Kidney (tissue), 14 donors: ENCODE data around the gene FHOD3. TPM values are rescaled to one million over a fixed set of nuclear protein-coding genes. Genes with fewer than 3 reads are reported as not detected.

Source experiments
- DNase-seq, 5 donors: peaks; one replicate each; pipeline ENCODE4 v3.0.0-alpha.2; 2013 to 2020
- FAIRE-seq: peaks from 2 replicates; lab custom pipeline; 2012; peaks lifted over from hg19 to GRCh38; lab: Jason Lieb, UNC
- H3K27ac ChIP-seq, 2 donors: one replicate each; pipeline ENCODE4 v1.7.0; 2013; ENCODE audit warnings: low read depth in 2 of 2, low read length in 2 of 2, inconsistent platforms in 1 of 2
- H3K27me3 ChIP-seq: one replicate; pipeline ENCODE4 v1.7.1; 2013; ENCODE audit warnings: low read length, inconsistent platforms; ENCODE audit not compliant: control insufficient read depth, insufficient read depth
- H3K36me3 ChIP-seq, 3 donors: one replicate each; pipeline versions ENCODE4 v1.7.0 to v1.7.1; 2013; ENCODE audit warnings: low read length in 3 of 3, control low read depth in 1 of 3, inconsistent platforms in 1 of 3; ENCODE audit not compliant: insufficient read depth in 3 of 3, control insufficient read depth in 2 of 3
- H3K4me1 ChIP-seq, 3 donors: one replicate each; pipeline versions ENCODE4 v1.7.0 to v1.7.1; 2013; ENCODE audit warnings: low read length in 3 of 3, inconsistent platforms in 1 of 3, low read depth in 1 of 3; ENCODE audit not compliant: control insufficient read depth in 2 of 3, insufficient read depth in 2 of 3
- H3K4me3 ChIP-seq, 3 donors: one replicate each; pipeline versions ENCODE4 v1.7.0 to v1.8.1; 2013; ENCODE audit warnings: low read length in 3 of 3, control low read depth in 1 of 3, inconsistent platforms in 1 of 3
- H3K9ac ChIP-seq, 3 donors: one replicate each; pipeline versions ENCODE4 v1.7.0 to v1.7.1; 2013; ENCODE audit warnings: low read length in 3 of 3, control low read depth in 1 of 3, inconsistent platforms in 1 of 3
- H3K9me3 ChIP-seq, 3 donors: one replicate each; pipeline versions ENCODE4 v1.7.0 to v1.7.1; 2013; ENCODE audit warnings: low read length in 3 of 3, control low read depth in 1 of 3, inconsistent platforms in 1 of 3; ENCODE audit not compliant: control insufficient read depth in 2 of 3, insufficient read depth in 1 of 3
- CTCF ChIP-seq: IDR thresholded peaks from 3 replicates; pipeline ENCODE4 v1.5.1; 2012; ENCODE audit warnings: mild to moderate bottlenecking, moderate library complexity, borderline replicate concordance; ENCODE audit not compliant: insufficient read depth; ENCODE audit errors: extremely low read depth
- intact Hi-C: fragments of 100-400 bp; cut with DNase I; formaldehyde crosslinking; loops from one replicate; pipeline ENCODE4 v1.11.1; 2022
- polyA plus RNA-seq: library from polyadenylated mRNA; stranded (reverse); fragments of 350-450 nt; fragmentation: Illumina TruSeq; extraction: RNeasy Lipid Tissue Mini Kit (QIAGEN cat#74804); gene quantifications from one replicate; pipeline ENCODE4 v1.2.3, GENCODE V29; 2014; ENCODE audit warnings: low read depth, low replicate concordance; ENCODE audit not compliant: insufficient read depth
- total RNA-seq: library from RNA; stranded (reverse); fragmentation: NEBNext Ultra II Directional; extraction: Animal tissue kit (Norgen Biotek cat#: 25700); gene quantifications from one replicate; pipeline ENCODE4 v1.2.1, GENCODE V29; 2021
- donor health status: control.
- donor health status: control.
- donor health status: control.
- donor health status: control.
- donor health status: control.
- donor health status: DM: yes; HTN: yes; CAD: no.
- donor health status: Normal renal cell carcinoma (clear cell type).

The FHOD3 gene
- total and polyA plus RNA-seq, 2 donors from 2014 or later, result 21.5 to 28.0 TPM

GRCh38 chr18:36492604-36493329 is 195.3 kb downstream of the FHOD3 start:
- TF ChIP-seq CTCF, result no peak
- H3K27ac ChIP-seq, result peak overlapping the region in 1 of 2 donors; percentile 38
- H3K9ac ChIP-seq, result peak overlapping the region in 1 of 3 donors; percentile 17
- no peaks in the 10 kb centered on the region for H3K9me3 ChIP-seq
- DNase-seq (no peak), FAIRE-seq (no peak)
- intact Hi-C loops, result no loop called here
- H3K27me3 ChIP-seq, result no peaks in the 10 kb centered on the region
- peaks cover 0 to 17% (median 2%) of the 10 kb centered on the region in 3 donors for H3K4me1 ChIP-seq
- H3K4me3 ChIP-seq, result no peak overlapping the region
- H3K36me3 ChIP-seq, result no peaks in the 10 kb centered on the region

- no peaks in the 10 kb centered on the region for H3K9me3 ChIP-seq
- peak overlapping the region in 2 of 3 donors; percentile 41 to 42 for H3K4me3 ChIP-seq
- H3K27ac ChIP-seq, result peak overlapping the region; percentile 59 to 60
- no peaks in the 10 kb centered on the region for H3K36me3 ChIP-seq
- H3K27me3 ChIP-seq, result no peaks in the 10 kb centered on the region
- FAIRE-seq (no peak), DNase-seq (peak in 4 of 5 donors; percentile 66 to 85 (median 76))
- H3K9ac ChIP-seq, result peak overlapping the region in 1 of 3 donors; percentile 17
- intact Hi-C loops, result no loop called here
- peaks cover 0 to 17% (median 2%) of the 10 kb centered on the region in 3 donors for H3K4me1 ChIP-seq
- TF ChIP-seq CTCF, result no peak
These were observed 196.0 kb downstream of the FHOD3 start for GRCh38 chr18:36493349-36494159.

GRCh38 chr18:36494160-36494437 is 196.6 kb downstream of the FHOD3 start:
- H3K4me3 ChIP-seq, result peak overlapping the region in 1 of 3 donors; percentile 41
- FAIRE-seq, result no peak
- H3K27ac ChIP-seq, result peak overlapping the region; percentile 9 to 59
- no peaks in the 10 kb centered on the region for H3K36me3 ChIP-seq
- H3K9ac ChIP-seq, result peak overlapping the region in 1 of 3 donors; percentile 17
- H3K4me1 ChIP-seq, result peaks cover 0 to 17% (median 2%) of the 10 kb centered on the region in 3 donors
- no peaks in the 10 kb centered on the region for H3K27me3 ChIP-seq
- TF ChIP-seq CTCF, result no peak
- H3K9me3 ChIP-seq, result no peaks in the 10 kb centered on the region
- intact Hi-C loops, result no loop called here
- no peak for DNase-seq
